Stimulated activated CD4-positive, alpha-beta T cell treated with anti-CD3 and anti-CD28 coated beads, TNF-alpha, amount 100 ng/mL, for 1 hour (primary cell): Measurements from ENCODE around the gene RSPO1.

Experiments
- DNase-seq, 3 donors: peaks; one replicate each; pipeline ENCODE4 v3.0.0-alpha.2; 2020; ENCODE audit warnings: low read depth in 3 of 3, low spot score in 1 of 3

Gene RSPO1

GRCh38 chr1:37574834-37575480, 59.7 kb downstream of the RSPO1 start:
- DNase-seq = no peak

DNA sequence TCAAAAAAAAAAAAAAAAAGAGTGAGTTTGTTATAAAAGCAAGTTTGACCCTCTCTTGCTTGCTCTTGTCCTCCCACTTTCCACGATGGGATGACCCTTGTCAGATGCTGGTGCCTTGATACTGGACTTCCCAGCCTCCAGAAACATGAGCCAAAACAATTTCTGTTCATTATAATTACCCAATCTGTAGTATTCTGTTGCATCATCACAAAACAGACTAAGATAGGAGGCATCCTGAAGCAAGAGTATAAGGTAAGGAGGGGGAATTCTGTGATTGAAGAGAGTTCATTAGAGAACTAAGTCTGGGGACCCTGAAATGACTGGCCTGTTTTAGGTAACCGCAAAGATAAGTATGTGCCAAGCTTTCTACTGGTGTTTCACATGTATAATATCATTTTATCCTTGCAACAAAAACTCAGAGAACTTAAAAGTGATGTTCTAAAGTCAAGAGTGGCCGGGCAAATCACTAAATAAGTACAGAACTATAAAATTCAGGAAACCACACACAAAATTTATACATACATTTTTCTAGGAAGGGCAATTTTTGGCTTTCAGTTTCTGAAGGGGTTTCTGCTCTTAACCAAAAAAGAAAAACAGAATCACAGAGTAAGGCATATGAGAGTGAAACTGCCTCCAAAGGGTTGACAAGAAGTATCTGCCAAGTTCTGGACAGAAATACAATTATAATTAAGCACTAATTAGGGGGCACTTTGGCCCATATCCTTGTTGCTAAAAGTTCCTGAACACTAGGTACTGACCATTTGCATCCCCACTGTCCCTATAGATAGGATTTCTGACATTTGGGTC, 64.0 kb downstream of the RSPO1 start:
- no peak for DNase-seq

DNA sequence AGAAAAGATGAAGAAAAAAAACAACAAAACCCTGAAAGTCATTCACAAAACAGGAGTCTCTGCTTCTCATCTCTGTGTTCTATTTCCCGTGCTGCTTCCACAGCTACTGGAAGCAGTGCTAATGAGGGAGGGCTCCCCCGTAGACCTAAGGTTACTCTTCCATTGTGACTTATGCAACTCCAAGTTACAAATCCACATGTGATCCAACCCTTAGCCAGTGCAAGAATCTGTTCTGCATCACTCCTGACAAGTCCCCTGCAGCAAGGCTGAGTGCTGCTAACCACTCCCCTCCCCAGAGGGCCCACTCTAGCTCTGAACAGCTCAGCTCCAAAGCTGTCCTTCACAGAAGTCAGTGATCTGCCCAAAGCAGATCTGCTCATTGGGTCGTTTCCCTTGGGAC, 67.7 kb downstream of the RSPO1 start:
- no peak for DNase-seq

DNA sequence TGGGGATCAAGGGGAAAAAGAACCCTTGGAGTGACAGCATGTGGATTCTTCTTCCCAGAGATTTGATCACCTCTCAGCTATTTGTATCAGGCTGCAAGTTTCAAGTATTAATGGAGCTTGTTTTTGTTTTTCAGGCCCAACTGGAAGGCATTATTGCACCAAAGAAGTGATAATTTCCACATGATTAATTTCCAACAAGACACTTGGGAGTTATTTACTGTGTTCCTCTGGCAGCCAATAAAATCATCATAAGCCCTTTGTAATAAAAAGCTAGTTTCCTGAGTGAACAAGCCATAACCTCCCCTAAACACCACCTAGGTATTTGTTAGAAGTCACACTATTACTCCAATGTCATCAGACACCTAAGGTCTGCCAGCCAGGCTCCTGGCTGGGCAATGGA, 69.8 kb downstream of the RSPO1 start:
- DNase-seq = no peak

DNA sequence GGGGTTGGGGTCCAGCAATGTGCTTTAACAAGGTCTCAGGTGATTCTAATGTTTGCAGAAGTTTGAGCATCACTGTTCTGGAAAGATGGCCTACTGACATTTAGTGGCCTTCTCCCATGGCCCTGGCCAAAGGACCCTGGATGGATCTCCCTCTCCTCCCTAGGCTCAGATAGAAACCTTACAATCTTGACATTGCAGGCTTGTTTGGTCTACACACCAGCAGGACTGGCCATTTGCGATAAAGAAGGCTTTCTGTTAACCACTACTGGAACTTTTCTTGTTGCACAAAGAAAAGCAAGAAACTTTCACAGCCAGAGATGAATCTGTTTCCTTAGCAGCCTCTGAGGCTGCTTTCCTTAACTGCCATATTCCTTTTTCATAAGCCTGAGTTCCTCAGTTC, 71.7 kb downstream of the RSPO1 start:
- DNase-seq = no peak
